Measurements from ENCODE around the gene KXD1.

DNA sequence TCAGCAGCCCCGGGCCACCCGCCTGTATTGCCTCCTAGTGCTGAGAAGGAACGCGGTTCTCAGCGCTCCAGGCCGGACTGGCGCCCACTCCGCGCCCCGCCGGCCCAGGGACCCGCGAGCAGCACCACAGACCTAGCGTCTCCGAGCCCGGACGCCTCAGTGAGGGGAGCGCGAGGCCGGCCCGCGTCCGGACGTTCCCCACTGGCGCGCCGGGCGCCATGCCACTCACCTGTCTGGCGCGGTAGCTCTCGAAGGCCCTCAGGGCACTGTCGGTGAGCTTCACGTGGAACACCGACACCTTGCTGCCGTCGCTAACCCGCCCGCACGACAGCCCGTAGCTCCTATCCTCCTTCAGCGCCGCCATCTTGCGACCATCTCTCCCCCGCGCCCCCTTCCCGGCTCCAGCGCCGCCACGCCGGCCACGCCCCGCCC, 36.0 kb upstream of the KXD1 start, which contains the start of gene ELL:
- TF ChIP-seq, protein P1, sequence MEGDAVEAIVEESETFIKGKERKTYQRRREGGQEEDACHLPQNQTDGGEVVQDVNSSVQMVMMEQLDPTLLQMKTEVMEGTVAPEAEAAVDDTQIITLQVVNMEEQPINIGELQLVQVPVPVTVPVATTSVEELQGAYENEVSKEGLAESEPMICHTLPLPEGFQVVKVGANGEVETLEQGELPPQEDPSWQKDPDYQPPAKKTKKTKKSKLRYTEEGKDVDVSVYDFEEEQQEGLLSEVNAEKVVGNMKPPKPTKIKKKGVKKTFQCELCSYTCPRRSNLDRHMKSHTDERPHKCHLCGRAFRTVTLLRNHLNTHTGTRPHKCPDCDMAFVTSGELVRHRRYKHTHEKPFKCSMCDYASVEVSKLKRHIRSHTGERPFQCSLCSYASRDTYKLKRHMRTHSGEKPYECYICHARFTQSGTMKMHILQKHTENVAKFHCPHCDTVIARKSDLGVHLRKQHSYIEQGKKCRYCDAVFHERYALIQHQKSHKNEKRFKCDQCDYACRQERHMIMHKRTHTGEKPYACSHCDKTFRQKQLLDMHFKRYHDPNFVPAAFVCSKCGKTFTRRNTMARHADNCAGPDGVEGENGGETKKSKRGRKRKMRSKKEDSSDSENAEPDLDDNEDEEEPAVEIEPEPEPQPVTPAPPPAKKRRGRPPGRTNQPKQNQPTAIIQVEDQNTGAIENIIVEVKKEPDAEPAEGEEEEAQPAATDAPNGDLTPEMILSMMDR (IDR thresholded peaks at IDR 0.05): peak in 1 of 6 experiments; percentile 6
- TF ChIP-seq POLR2A (IDR thresholded peaks at IDR 0.05): peak; percentile 71 to 96 (median 93)
- TF ChIP-seq POLR2AphosphoS5 (IDR thresholded peaks at IDR 0.05): peak; percentile 94 to 95
